Fibroblast of lung (primary cell): Measurements from ENCODE around the gene SLC5A6.

Experiments used
- EZH2 ChIP-seq: IDR thresholded peaks from 2 replicates; pipeline ENCODE4 v1.5.1; 2012; ENCODE audit warnings: low read length, control low read depth, mild to moderate bottlenecking; ENCODE audit errors: missing control alignments
- TF ChIP-seq, protein P1 (sequence below), 2 donors: IDR thresholded peaks in 1 of 2; conservative IDR thresholded peaks in 1 of 2; 1 replicate in 1 of 2; 2 replicates in 1 of 2; pipeline ENCODE4 v1.5.1; 2011 to 2012; ENCODE audit warnings: low read length in 2 of 2, control low read depth in 1 of 2, inconsistent platforms in 1 of 2, low read depth in 1 of 2, mild to moderate bottlenecking in 1 of 2

DNA sequence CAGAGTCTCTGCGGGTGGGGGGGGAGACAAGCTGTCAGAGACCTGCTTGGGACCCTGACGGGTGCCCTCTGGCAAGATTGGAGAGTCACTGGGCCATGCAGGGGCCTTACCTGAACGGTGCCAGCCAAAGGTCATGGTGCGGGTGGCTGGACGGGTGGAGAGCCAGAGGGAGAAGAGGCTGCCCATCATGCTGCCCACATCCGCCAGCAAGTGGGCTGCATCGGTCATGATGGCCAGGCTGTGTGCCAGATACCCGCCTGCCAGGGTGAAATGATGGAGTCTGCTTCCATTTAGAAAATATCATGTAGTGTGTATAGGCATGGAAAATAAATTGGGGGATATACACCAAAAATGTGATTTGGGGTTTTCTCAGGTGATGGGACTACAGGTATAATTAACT lies 46.0 kb upstream of the SLC5A6 start:
- no peak for TF ChIP-seq EZH2
- TF ChIP-seq, protein P1, sequence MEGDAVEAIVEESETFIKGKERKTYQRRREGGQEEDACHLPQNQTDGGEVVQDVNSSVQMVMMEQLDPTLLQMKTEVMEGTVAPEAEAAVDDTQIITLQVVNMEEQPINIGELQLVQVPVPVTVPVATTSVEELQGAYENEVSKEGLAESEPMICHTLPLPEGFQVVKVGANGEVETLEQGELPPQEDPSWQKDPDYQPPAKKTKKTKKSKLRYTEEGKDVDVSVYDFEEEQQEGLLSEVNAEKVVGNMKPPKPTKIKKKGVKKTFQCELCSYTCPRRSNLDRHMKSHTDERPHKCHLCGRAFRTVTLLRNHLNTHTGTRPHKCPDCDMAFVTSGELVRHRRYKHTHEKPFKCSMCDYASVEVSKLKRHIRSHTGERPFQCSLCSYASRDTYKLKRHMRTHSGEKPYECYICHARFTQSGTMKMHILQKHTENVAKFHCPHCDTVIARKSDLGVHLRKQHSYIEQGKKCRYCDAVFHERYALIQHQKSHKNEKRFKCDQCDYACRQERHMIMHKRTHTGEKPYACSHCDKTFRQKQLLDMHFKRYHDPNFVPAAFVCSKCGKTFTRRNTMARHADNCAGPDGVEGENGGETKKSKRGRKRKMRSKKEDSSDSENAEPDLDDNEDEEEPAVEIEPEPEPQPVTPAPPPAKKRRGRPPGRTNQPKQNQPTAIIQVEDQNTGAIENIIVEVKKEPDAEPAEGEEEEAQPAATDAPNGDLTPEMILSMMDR (conservative IDR thresholded peaks at IDR 0.05 in 1 of 2, IDR thresholded peaks at IDR 0.05 in 1 of 2; ENCODE audit: low read depth in 1 of 2, low read length in 2 of 2) = no peak
